GM12864 (cell line): ENCODE data around the gene CD58.

Experiments used
- DNase-seq: peaks from one replicate; pipeline ENCODE4 v3.0.0-alpha.2; 2011; ENCODE audit warnings: low read depth
- H3K4me3 ChIP-seq: 2 replicates; pipeline ENCODE4 v1.5.1; 2011; ENCODE audit warnings: mild to moderate bottlenecking, low read depth, low read length, control low read depth
- TF ChIP-seq, protein P1 (sequence below): IDR thresholded peaks from 2 replicates; pipeline ENCODE4 v1.5.1; 2011; ENCODE audit warnings: low read depth, mild to moderate bottlenecking, moderate library complexity, low read length, control low read depth, inconsistent platforms; ENCODE audit errors: missing control alignments

CD58 gene

DNA sequence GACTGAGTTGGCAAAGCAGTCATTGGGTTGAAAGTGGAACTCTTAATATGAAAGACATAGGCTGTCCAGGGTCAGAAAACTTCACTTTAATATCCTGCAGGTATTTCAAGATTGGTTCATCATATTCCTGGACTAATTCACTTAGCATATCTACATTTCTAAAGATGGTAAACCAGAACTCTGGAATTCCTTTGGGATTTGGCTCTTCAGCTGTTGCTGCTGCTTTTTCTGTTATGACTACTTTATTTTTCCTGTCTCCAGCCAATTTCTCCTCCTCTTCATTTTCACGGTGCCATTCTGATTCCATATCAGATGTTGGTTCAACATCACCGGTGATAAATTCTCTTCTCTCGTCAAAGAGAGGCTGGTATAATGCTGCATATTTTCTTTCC, 37.4 kb downstream of the CD58 start:
- TF ChIP-seq, protein P1, sequence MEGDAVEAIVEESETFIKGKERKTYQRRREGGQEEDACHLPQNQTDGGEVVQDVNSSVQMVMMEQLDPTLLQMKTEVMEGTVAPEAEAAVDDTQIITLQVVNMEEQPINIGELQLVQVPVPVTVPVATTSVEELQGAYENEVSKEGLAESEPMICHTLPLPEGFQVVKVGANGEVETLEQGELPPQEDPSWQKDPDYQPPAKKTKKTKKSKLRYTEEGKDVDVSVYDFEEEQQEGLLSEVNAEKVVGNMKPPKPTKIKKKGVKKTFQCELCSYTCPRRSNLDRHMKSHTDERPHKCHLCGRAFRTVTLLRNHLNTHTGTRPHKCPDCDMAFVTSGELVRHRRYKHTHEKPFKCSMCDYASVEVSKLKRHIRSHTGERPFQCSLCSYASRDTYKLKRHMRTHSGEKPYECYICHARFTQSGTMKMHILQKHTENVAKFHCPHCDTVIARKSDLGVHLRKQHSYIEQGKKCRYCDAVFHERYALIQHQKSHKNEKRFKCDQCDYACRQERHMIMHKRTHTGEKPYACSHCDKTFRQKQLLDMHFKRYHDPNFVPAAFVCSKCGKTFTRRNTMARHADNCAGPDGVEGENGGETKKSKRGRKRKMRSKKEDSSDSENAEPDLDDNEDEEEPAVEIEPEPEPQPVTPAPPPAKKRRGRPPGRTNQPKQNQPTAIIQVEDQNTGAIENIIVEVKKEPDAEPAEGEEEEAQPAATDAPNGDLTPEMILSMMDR: no peak
- H3K4me3 ChIP-seq: no peak overlapping the region
- DNase-seq: no peak

DNA sequence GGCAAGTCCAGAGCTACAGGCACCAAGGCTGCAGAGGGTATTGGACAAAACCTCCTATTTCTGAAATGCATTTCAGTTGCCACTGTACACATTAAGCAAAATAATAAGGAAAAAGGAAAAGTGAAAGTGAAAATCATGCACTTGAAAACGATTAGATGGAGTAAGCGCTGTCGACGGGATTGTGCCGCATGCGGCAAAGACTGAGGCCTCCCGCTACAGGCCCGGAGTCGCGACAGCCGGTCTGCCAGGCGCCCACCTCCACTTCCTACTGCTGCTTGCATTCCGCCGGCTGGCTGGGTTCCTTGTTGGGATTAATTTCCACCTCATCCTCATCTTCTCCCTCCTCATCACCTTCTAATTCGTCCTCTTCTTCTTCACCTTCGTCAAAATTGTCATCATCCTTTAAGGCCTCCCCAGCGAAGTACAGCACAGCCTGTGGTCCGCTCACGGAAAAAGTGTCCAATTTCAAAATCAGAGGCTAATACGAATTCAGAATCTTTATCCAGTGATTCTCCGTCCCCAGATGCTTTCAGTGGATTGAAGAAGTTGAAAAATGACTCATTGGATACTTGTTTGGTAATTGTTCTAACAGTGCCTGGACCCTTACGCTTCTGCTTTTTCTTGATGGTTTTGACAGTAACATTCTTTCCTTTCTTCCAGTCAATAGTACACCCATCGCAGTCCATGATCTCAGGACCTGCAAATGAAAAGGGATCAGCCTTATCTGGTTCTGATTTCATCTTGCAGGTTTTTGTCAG, 38.0 kb downstream of the CD58 start:
- DNase-seq: no peak
- no peak overlapping the region for H3K4me3 ChIP-seq
- TF ChIP-seq, protein P1: no peak

DNA sequence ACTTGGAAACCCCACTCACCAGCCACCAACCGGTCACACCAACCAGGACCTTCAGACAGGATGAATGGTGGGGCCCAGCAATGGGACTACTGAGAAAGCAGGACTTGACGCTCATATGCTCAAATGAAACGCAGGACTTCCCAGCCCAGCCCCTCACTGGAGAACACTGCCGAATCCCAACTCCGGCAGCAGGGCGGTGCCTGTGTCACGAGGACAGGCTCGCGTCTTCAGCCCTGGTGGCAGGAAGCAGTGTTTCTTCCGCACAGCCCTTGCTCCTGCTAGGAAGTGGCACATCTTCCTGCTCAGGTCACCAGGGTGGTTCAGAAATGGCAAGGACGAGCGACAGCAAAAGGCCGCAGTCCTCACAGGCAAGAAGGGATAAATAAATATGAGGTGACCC, 38.9 kb downstream of the CD58 start:
- no peak overlapping the region for H3K4me3 ChIP-seq
- TF ChIP-seq, protein P1: no peak
- no peak for DNase-seq

DNA sequence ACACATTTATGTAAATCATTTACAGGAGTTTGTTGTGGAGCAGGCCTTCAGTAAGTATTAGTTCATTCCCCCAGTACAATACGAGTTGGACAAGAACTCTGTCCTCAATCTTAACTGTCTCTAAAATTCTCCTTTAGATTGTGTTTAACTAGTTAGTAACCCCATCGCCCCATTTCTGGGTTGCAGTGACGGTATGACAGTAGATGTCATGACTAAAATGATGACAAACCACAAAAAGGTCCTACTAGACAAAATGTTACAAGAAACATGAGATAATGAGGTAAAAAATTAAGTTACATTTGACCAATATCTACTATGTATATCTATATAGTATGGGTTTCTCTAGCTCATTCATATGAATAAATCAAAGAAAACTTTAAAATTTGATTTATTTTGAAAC, 41.1 kb downstream of the CD58 start:
- DNase-seq: no peak
- TF ChIP-seq, protein P1: no peak
- H3K4me3 ChIP-seq: no peak overlapping the region

DNA sequence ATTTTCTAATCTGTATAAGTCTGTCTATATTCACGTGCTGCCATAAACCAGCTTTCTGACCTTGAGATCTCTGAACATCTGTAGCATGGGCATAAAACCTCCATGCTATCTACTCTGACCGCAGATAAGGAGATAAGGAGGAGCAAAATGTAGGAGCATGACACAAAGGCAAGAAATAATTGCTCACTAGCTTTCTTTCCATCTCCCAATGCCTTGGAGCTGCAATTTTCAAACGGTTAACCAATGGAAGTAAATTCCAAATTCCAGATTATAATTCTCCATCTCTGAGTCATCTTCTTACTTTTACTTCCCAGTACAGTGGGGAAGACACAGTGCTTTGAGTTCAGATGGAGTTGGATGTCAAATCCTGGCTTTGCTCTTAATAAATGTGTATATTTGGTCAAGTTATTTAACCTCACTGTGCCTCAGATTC, 41.6 kb downstream of the CD58 start:
- no peak for DNase-seq
- TF ChIP-seq, protein P1: no peak
- no peak overlapping the region for H3K4me3 ChIP-seq

DNA sequence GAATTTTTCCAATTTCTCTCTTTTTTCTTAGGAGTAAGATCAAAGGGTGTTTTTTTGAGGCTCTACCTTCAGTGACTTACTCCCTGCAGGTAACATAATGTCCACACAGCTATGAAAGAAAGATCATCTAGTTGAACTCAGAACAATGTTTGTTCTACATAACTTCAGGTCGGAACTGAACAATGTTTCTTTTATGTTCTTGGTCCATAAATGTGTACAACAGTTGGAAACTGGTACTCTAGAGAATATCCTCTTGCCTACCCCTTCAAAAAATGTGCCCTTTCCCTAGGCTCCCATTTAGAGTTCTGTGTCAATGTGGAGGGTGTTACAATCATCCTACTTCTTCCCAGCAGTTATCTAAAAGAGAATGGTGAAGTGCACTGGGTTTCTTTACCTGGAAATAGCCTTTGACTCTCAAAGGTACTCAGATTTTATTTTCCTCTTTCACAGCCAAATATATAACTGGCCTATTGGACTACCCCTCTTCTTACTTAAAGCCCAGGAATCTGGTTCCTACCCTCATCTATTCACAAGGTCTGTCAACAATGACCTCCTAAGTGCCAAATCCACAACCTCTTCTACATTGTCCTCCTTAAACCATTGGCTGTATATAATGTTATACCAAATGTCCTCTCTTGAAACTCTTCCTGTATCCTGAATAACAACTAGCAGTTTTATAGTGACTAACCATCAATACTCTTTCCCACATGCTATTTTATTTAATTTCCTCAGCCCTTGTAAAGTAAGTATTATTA, 42.3 kb downstream of the CD58 start:
- H3K4me3 ChIP-seq: no peak overlapping the region
- no peak for DNase-seq
- TF ChIP-seq, protein P1: no peak
